Adrenal gland (tissue), 5 donors: Measurements from ENCODE around the gene KIRREL3.

Source experiments
- POLR2A ChIP-seq, 2 donors: fragments of 450-650 bp; IDR thresholded peaks; one replicate each; pipeline ENCODE4 v1.6.1; 2017; ENCODE audit warnings: antibody characterized with exemption in 2 of 2, mild to moderate bottlenecking in 2 of 2, moderate library complexity in 1 of 2
- TF ChIP-seq, protein P1 (sequence below), 6 experiments: fragments of 450-650 bp in 4 of 6; fragments of 200-600 bp in 2 of 6; sonication (generic) in 1 of 6; IDR thresholded peaks; 1 replicate in 5 of 6; 2 replicates in 1 of 6; pipeline versions ENCODE4 v1.5.1 to v1.8.0; 2016 to 2021; ENCODE audit warnings: antibody characterized with exemption in 6 of 6, mild to moderate bottlenecking in 2 of 6, moderate library complexity in 1 of 6
- donor health status: DM: no; HTN: no; CAD: no.

DNA sequence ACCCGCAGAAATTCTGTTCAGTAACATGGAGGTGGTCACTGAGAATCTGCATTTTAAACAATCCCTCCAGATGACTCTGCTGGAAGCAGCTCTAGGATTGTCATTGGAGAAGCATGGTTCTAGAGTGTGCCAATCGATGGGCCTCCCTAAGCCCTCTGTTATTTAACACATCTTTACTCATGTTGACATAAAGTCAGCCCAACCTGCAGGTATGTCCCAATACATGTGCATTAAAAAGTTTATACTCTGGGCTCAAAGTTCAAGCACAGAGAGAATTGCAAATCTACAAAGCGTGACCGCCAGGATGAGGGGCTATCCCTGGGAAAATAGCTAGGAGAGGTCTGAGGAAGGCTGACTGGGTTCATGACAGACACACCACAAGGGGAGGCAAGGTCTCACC, 116.4 kb downstream of the KIRREL3 start:
- TF ChIP-seq, protein P1, sequence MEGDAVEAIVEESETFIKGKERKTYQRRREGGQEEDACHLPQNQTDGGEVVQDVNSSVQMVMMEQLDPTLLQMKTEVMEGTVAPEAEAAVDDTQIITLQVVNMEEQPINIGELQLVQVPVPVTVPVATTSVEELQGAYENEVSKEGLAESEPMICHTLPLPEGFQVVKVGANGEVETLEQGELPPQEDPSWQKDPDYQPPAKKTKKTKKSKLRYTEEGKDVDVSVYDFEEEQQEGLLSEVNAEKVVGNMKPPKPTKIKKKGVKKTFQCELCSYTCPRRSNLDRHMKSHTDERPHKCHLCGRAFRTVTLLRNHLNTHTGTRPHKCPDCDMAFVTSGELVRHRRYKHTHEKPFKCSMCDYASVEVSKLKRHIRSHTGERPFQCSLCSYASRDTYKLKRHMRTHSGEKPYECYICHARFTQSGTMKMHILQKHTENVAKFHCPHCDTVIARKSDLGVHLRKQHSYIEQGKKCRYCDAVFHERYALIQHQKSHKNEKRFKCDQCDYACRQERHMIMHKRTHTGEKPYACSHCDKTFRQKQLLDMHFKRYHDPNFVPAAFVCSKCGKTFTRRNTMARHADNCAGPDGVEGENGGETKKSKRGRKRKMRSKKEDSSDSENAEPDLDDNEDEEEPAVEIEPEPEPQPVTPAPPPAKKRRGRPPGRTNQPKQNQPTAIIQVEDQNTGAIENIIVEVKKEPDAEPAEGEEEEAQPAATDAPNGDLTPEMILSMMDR (IDR thresholded peaks at IDR 0.05): no peak
- TF ChIP-seq POLR2A (IDR thresholded peaks at IDR 0.05): no peak
